A673 (cell line): ENCODE results near the gene CHN1. TPM values are rescaled to one million over a fixed set of nuclear protein-coding genes. Genes with fewer than 3 reads are reported as not detected.

Experiments
- BruUV-seq: library from RNA; stranded (reverse); fragments of 400-500 nt; replicated peaks from 2 replicates; lab custom pipeline; 2021; lab: Mats Ljungman, UMichigan
- CTCF ChIA-PET: fragments of 300-600 bp; sonication (Branson Sonifier 250); formaldehyde crosslinking; loops from one replicate; lab custom pipeline; 2022; ENCODE audit warnings: antibody characterized with exemption; lab: Charles Lee
- POLR2A ChIA-PET: fragments of 300-600 bp; sonication (Branson Sonifier 250); formaldehyde crosslinking; loops from one replicate; lab custom pipeline; 2022; ENCODE audit warnings: antibody characterized with exemption; ENCODE audit not compliant: low non-redundant PET; lab: Charles Lee
- DNase-seq: peaks from one replicate; pipeline ENCODE4 v3.0.0-alpha.2; 2015; ENCODE audit warnings: low spot score
- H3K27ac ChIP-seq: fragments of 200-600 bp; sonication (generic); 2 replicates; pipeline ENCODE4 v1.5.1; 2016; ENCODE audit warnings: mixed run types, low read depth, mild to moderate bottlenecking, mixed read lengths, antibody characterized with exemption, low read length; ENCODE audit not compliant: poor library complexity, severe bottlenecking
- H3K27me3 ChIP-seq: fragments of 200-600 bp; sonication (generic); replicated peaks from 2 replicates; pipeline ENCODE4 v1.6.1; 2017; ENCODE audit warnings: mixed run types, low read depth, mild to moderate bottlenecking, mixed read lengths, antibody characterized with exemption, low read length; ENCODE audit not compliant: insufficient read depth, poor library complexity
- H3K36me3 ChIP-seq: fragments of 200-600 bp; sonication (generic); 2 replicates; pipeline ENCODE4 v1.6.1; 2016; ENCODE audit warnings: mixed run types, mild to moderate bottlenecking, mixed read lengths, antibody characterized with exemption, low read length; ENCODE audit not compliant: insufficient read depth, poor library complexity, severe bottlenecking
- H3K4me1 ChIP-seq: fragments of 200-600 bp; sonication (generic); 2 replicates; pipeline ENCODE4 v1.6.1; 2017; ENCODE audit warnings: mixed run types, mild to moderate bottlenecking, mixed read lengths, antibody characterized with exemption, low read length; ENCODE audit not compliant: insufficient read depth, poor library complexity, severe bottlenecking
- H3K4me3 ChIP-seq: fragments of 200-600 bp; sonication (generic); 2 replicates; pipeline ENCODE4 v1.5.1; 2016; ENCODE audit warnings: low read depth, mixed run types, mild to moderate bottlenecking, mixed read lengths, low read length; ENCODE audit not compliant: poor library complexity, severe bottlenecking
- H3K9me3 ChIP-seq: fragments of 200-600 bp; sonication (generic); 2 replicates; pipeline ENCODE4 v1.6.1; 2016; ENCODE audit warnings: mixed run types, low read depth, mild to moderate bottlenecking, mixed read lengths, antibody characterized with exemption, low read length; ENCODE audit not compliant: poor library complexity, severe bottlenecking
- CTCF ChIP-seq: fragments of 300-800, 200-600 bp; sonication (generic); conservative IDR thresholded peaks from 2 replicates; pipeline ENCODE4 v1.5.1; 2017; ENCODE audit warnings: low read depth, mild to moderate bottlenecking, antibody characterized with exemption, low read length, moderate library complexity, mixed read lengths
- EZH2 ChIP-seq: fragments of 200-600 bp; sonication (generic); IDR thresholded peaks from 2 replicates; pipeline ENCODE4 v1.6.1; 2017; ENCODE audit warnings: borderline replicate concordance, low read depth, mild to moderate bottlenecking, mixed read lengths, antibody characterized with exemption, low read length; ENCODE audit not compliant: poor library complexity, severe bottlenecking
- intact Hi-C: fragments of 100-400 bp; cut with micrococcal nuclease; formaldehyde crosslinking; loops from one replicate; pipeline ENCODE4 v1.10.0; 2022; ENCODE audit not compliant: unreplicated experiment
- total RNA-seq: library from RNA; stranded (reverse); gene quantifications from 2 replicates; pipeline ENCODE4 v1.2.3, GENCODE V29; 2021

CHN1 gene
- total RNA-seq, 1 experiment from 2014 or later, result 11.3 TPM

DNA sequence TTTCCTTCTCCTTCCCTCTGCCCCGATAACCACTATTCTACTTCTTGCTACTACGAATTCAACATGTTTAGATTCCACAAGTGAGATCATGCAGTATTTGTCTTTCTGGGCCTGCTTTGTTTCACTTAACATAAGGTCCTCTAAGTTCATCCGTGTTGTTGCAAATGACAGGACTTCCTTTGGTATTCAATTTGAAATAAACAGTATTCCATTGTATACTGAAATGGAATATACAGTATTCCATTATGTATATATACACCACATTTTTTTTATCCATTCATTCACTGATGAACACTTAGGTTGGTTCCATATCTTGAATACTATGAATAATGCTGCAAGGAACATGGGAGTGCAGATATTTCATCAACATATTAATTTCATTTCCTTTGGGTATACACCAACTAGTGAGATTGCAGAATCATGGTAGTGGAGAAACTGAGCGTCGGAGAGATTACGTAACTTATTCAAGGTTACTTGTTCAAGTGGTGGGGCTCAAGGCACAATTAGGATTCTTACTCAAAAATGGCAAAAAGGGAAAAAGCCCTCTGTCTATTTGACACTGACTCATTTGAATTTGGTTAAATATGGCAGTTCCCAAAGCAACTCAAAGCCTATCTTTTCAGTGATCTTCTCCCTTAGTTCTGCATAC, 85.1 kb downstream of the CHN1 start:
- POLR2A ChIA-PET, result no interaction called here
- Histone ChIP-seq H3K9me3 (no peaks in the 10 kb centered on the region), H3K4me1 (peaks cover 8% of the 10 kb centered on the region), H3K27me3 (no peaks in the 10 kb centered on the region), H3K36me3 (no peaks in the 10 kb centered on the region), H3K27ac (no peak overlapping the region), H3K4me3 (no peak overlapping the region)
- TF ChIP-seq EZH2 (no peak), CTCF (no peak)
- intact Hi-C loops, result no loop called here
- CTCF ChIA-PET, result no interaction called here
- no peak for DNase-seq
- no TSS peak for BruUV-seq

DNA sequence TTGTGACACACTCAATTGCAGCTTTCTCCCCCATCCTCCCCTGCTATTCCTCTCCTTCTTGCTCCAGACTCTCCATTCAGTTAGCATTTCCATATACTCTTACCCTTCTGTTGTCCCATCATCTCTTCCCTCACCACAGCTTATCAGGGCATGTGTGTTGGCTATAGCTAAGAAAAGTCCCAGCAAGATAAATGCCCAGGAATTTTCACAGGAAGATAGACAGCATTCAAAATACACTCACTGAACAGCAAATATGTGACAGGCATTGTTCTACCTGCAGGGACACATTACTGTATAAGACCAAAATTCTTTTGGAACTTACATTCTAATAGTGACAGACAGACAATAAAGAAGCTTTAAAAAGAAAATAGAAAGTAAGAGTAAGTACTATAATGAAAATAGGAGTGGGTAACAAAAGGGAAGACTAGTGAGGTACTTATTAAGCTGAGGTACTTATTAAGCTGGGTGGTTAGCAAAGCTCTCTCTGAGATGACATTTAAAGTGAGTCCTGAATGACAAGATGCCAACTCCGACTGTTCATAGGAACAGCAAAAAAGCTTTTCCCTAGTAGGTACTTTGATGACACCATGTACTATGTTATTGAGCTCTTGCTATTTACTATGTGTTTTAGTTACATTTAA, 86.2 kb downstream of the CHN1 start:
- BruUV-seq, result no TSS peak

DNA sequence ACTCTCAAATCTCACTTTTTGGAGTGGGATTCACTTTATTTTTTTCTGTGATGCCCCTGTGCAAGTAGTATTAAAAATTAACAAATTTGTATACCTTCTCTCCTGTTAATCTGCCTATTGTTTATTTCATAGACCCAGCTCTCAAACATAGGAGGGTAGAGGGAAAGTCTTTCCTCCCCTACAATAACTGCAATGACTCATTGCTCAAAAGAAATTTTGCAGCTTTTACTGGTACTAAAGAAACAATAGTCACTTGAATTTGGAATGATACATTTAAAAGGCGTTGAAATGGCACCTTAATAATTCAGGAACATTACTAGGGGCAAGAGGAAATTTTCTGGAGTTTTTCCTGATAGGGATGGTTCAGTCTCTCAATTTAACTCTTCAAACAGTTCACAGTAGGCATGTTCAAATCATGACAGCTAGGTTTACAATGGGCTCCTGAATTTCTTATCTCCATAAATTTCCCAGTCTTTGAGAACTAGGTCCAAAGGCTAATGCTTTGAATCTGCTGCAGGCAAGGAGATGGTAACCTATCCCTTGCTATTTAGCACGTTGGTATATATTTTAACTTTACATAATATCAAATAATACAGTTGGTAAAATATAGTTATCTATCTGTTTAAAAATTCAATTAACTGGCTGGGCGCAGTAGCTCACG, 88.8 kb downstream of the CHN1 start:
- Histone ChIP-seq H3K36me3 (no peaks in the 10 kb centered on the region), H3K4me1 (peaks cover 12% of the 10 kb centered on the region), H3K27ac (no peak overlapping the region), H3K4me3 (no peak overlapping the region), H3K9me3 (no peaks in the 10 kb centered on the region), H3K27me3 (no peaks in the 10 kb centered on the region)
- DNase-seq, result no peak
- no TSS peak for BruUV-seq
- TF ChIP-seq EZH2 (no peak), CTCF (no peak)
- ChIA-PET CTCF (no interaction called here), POLR2A (no interaction called here)
- intact Hi-C loops, result no loop called here

More for the DNA sequence above, 86.2 kb downstream of the CHN1 start:
- Histone ChIP-seq H3K27me3 (no peaks in the 10 kb centered on the region), H3K27ac (no peak overlapping the region), H3K4me3 (no peak overlapping the region), H3K36me3 (no peaks in the 10 kb centered on the region), H3K9me3 (no peaks in the 10 kb centered on the region), H3K4me1 (peaks cover 12% of the 10 kb centered on the region)
- intact Hi-C loops, result no loop called here
- TF ChIP-seq CTCF (no peak), EZH2 (no peak)
- no peak for DNase-seq
- ChIA-PET CTCF (no interaction called here), POLR2A (no interaction called here)
